ACC112 (cell line): Measurements from ENCODE around the gene KCTD21.
"Not testable (repeated sequence)": the region's sequence is repeated elsewhere in the genome, so short reads cannot be mapped to it uniquely, and the experiment has no call there.

Source experiments
- H2AFZ ChIP-seq: fragments of 200-600 bp; sonication (generic); one replicate; pipeline ENCODE4 v1.6.0; 2017; ENCODE audit warnings: antibody characterized with exemption, low read length; ENCODE audit not compliant: unreplicated experiment
- H3K27ac ChIP-seq: fragments of 200-600 bp; sonication (generic); 2 replicates; pipeline ENCODE4 v1.5.1; 2014; ENCODE audit warnings: low read depth, mild to moderate bottlenecking, antibody characterized with exemption, low read length, moderate library complexity
- H3K27me3 ChIP-seq: fragments of 200-600 bp; sonication (generic); 2 replicates; pipeline ENCODE4 v1.6.1; 2014; ENCODE audit warnings: mild to moderate bottlenecking, antibody characterized with exemption, low read length, moderate library complexity, mixed read lengths; ENCODE audit not compliant: insufficient read depth
- H3K36me3 ChIP-seq: fragments of 200-600 bp; sonication (generic); 2 replicates; pipeline ENCODE4 v1.6.1; 2016; ENCODE audit warnings: mild to moderate bottlenecking, antibody characterized with exemption, low read length, moderate library complexity, mixed read lengths; ENCODE audit not compliant: insufficient read depth
- H3K4me1 ChIP-seq: fragments of 200-600 bp; sonication (generic); one replicate; pipeline ENCODE4 v1.6.1; 2016; ENCODE audit warnings: low read length, mixed read lengths; ENCODE audit not compliant: insufficient read depth, unreplicated experiment, control insufficient read depth
- H3K4me3 ChIP-seq: fragments of 200-600 bp; sonication (generic); 2 replicates; pipeline ENCODE4 v1.5.1; 2014; ENCODE audit warnings: mild to moderate bottlenecking, low read depth, low read length
- H3K79me2 ChIP-seq: fragments of 200-600 bp; sonication (generic); one replicate; pipeline ENCODE4 v1.6.0; 2016; ENCODE audit warnings: low read length; ENCODE audit not compliant: control insufficient read depth, unreplicated experiment, insufficient read depth

KCTD21 gene

GRCh38 chr11:78175862-78176261 is 12.6 kb downstream of the KCTD21 start:
- H3K79me2 ChIP-seq, H3K4me1 ChIP-seq, H3K27me3 ChIP-seq: not testable (repeated sequence)

GRCh38 chr11:78171951-78172350 is 16.5 kb downstream of the KCTD21 start:
- Histone ChIP-seq H3K27me3 (no peaks in the 10 kb centered on the region), H2AFZ (no peak overlapping the region), H3K79me2 (no peaks in the 10 kb centered on the region), H3K36me3 (peaks cover 12% of the 10 kb centered on the region; the same call in 1 of the 2 replicates), H3K4me1 (peaks cover 20% of the 10 kb centered on the region), H3K4me3 (no peak overlapping the region), H3K27ac (no peak overlapping the region)

More at GRCh38 chr11:78175862-78176261, 12.6 kb downstream of the KCTD21 start:
- H2AFZ ChIP-seq, H3K4me3 ChIP-seq, H3K27ac ChIP-seq: not testable (repeated sequence)
- H3K36me3 ChIP-seq: peaks cover 13% of the 10 kb centered on the region; the same call in 1 of the 2 replicates

DNA sequence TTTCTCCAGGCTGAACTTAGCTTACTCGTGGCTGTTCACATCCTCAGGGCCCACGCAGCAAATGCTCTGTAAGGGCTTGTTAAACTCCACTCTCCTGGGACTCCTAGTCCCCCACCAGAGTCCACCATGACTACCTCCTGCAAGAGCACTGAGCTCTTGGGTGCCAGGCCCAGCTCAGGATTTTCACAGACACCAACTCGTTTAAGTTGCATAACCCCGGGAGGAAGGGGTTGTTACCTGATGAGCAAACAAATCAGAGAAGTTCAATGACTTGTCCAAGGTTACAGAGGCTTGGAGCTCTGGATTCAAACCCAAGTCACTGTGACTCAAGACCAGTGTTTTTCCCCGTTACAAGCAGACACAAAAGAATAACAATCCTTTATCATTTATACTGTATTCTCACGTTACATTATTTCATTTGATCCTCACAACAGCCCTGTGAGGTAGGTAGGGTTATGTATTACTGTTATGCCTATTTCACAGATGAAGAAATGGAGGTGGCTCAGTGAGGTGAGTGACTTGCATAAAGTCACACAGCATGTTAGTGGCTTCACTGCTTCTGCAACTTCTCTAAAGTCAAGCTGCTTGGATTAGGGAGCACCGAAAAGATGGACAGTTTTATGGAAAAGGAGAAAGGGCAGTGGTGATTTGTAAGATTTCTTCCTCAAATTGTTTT is 17.4 kb downstream of the KCTD21 start:
- Histone ChIP-seq H3K4me1 (peaks cover 20% of the 10 kb centered on the region), H3K4me3 (no peak overlapping the region), H2AFZ (no peak overlapping the region), H3K27me3 (no peaks in the 10 kb centered on the region), H3K79me2 (no peaks in the 10 kb centered on the region), H3K27ac (no peak overlapping the region), H3K36me3 (peaks cover 9% of the 10 kb centered on the region; the same call in 1 of the 2 replicates)

- Histone ChIP-seq H3K36me3 (peaks cover 9% of the 10 kb centered on the region; the same call in 1 of the 2 replicates), H3K4me3 (no peak overlapping the region), H3K27me3 (no peaks in the 10 kb centered on the region), H3K4me1 (peaks cover 20% of the 10 kb centered on the region), H3K27ac (peak overlapping the region; percentile 98; the same call in 1 of the 2 replicates), H2AFZ (no peak overlapping the region), H3K79me2 (no peaks in the 10 kb centered on the region)
These were observed 18.0 kb downstream of the KCTD21 start for GRCh38 chr11:78170413-78170812.

GRCh38 chr11:78168539-78169477 is 19.6 kb downstream of the KCTD21 start:
- Histone ChIP-seq H3K27me3 (no peaks in the 10 kb centered on the region), H3K4me1 (peaks cover 20% of the 10 kb centered on the region), H3K4me3 (no peak overlapping the region), H3K36me3 (peaks cover 1% of the 10 kb centered on the region; the same call in 1 of the 2 replicates), H3K27ac (peak overlapping the region; percentile 98), H3K79me2 (no peaks in the 10 kb centered on the region), H2AFZ (peak overlapping the region; percentile 86)

GRCh38 chr11:78166855-78167469 is 21.5 kb downstream of the KCTD21 start:
- Histone ChIP-seq H3K36me3 (no peaks in the 10 kb centered on the region), H3K27ac (no peak overlapping the region), H3K4me3 (no peak overlapping the region), H3K79me2 (no peaks in the 10 kb centered on the region), H3K4me1 (peaks cover 24% of the 10 kb centered on the region), H3K27me3 (no peaks in the 10 kb centered on the region), H2AFZ (no peak overlapping the region)

DNA sequence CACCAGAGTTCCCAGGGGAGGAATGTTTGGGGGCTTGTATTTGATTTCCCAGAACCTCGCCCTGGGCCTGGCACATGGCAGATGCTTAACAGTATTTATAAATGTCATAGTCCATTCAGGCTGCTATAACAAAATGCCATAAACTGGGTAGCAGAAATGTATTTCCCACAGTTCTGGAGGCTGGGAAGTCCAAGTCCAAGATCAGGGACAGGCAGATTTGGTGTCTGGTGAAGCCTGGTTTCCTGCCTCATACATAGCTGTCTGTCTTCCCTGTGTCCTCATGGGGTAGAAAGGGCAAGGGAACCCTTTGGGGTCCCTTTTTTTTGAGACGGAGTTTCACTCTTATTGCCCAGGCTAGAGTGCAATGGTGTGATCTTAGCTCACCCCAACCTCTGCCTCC is 24.0 kb downstream of the KCTD21 start:
- H2AFZ ChIP-seq: no peak overlapping the region
- H3K4me1 ChIP-seq: peaks cover 19% of the 10 kb centered on the region
- H3K27ac ChIP-seq: no peak overlapping the region
- H3K79me2 ChIP-seq: no peaks in the 10 kb centered on the region
- H3K36me3 ChIP-seq: no peaks in the 10 kb centered on the region
- H3K27me3 ChIP-seq: no peaks in the 10 kb centered on the region
- no peak overlapping the region for H3K4me3 ChIP-seq

GRCh38 chr11:78163828-78164227 is 24.6 kb downstream of the KCTD21 start:
- no peak overlapping the region for H2AFZ ChIP-seq
- no peaks in the 10 kb centered on the region for H3K27me3 ChIP-seq
- no peaks in the 10 kb centered on the region for H3K79me2 ChIP-seq
- no peak overlapping the region for H3K27ac ChIP-seq
- H3K4me1 ChIP-seq: peaks cover 12% of the 10 kb centered on the region
- H3K4me3 ChIP-seq: no peak overlapping the region
- H3K36me3 ChIP-seq: no peaks in the 10 kb centered on the region

DNA sequence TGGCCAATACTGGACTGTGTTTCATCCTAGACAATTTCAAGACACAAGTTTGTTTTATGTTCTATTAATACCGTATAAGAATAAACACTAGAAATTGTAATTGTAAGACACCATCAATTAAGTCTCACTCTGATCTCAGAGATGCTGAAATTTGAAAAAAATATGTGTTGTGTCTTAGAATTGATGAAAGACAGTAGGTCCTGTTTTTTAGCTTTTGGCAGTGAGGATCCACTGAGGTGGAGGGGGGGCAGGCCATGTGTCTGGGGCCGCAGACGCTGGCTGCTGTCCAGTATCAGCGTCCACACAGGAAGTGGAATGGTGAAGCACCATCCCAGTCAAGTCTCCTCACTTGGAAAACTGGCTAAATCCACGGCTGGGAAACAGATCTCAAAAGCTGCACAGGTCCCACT is 26.5 kb downstream of the KCTD21 start:
- no peak overlapping the region for H3K4me3 ChIP-seq
- H3K79me2 ChIP-seq: no peaks in the 10 kb centered on the region
- H3K27ac ChIP-seq: no peak overlapping the region
- H3K36me3 ChIP-seq: no peaks in the 10 kb centered on the region
- peaks cover 4% of the 10 kb centered on the region for H3K4me1 ChIP-seq
- no peak overlapping the region for H2AFZ ChIP-seq
- no peaks in the 10 kb centered on the region for H3K27me3 ChIP-seq

GRCh38 chr11:78161346-78161745 is 27.1 kb downstream of the KCTD21 start:
- H3K36me3 ChIP-seq: no peaks in the 10 kb centered on the region
- H3K4me3 ChIP-seq: no peak overlapping the region
- no peak overlapping the region for H3K27ac ChIP-seq
- no peaks in the 10 kb centered on the region for H3K79me2 ChIP-seq
- no peak overlapping the region for H2AFZ ChIP-seq
- H3K4me1 ChIP-seq: peaks cover 4% of the 10 kb centered on the region
- no peaks in the 10 kb centered on the region for H3K27me3 ChIP-seq
